Measurements from ENCODE around the gene TEX11.
"Not testable (repeated sequence)": the region's sequence is repeated elsewhere in the genome, so short reads cannot be mapped to it uniquely, and the experiment has no call there.

Gene TEX11

GRCh38 chrX:70908541-70908940 lies at the start of gene TEX11:
TSS of gene TEX11 (minus strand) at chrX:70908711. CDS start at chrX:70907789, 922 bp downstream.
- DNase-seq: no peak

GRCh38 chrX:70954871-70955270 lies 46.4 kb upstream of the TEX11 start:
- no peak for DNase-seq

DNA sequence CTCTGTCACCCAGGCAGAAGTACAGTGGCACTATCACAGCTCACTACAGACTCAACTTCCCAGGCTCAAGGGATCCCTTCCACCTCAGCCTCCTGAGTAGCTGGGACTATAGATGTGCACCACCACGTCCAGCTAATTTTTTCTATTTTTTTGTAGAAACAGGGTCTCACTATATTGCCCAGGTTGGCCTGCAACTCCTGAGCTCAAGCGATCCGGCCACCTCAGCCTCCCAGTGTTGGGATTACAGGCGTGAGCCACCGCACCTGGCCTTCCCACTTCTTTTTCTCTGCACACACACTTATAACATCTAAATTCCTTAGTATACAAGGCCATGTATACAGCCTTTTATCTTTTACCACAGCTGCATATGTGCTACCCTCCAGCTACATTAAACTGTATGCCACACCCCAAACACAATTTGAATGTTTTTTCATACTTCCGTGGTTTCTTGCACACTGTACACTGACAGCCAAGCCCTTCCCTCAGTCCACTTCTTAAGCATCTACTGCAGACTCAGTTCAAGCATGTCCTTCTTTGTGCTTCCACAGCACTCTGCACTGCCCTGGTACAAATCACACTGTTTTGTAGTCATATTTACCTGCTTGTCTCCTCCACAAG lies 15.9 kb upstream of the TEX11 start:
- no peak for DNase-seq

GRCh38 chrX:70922774-70923473 lies 14.4 kb upstream of the TEX11 start:
- no peak for DNase-seq

DNA sequence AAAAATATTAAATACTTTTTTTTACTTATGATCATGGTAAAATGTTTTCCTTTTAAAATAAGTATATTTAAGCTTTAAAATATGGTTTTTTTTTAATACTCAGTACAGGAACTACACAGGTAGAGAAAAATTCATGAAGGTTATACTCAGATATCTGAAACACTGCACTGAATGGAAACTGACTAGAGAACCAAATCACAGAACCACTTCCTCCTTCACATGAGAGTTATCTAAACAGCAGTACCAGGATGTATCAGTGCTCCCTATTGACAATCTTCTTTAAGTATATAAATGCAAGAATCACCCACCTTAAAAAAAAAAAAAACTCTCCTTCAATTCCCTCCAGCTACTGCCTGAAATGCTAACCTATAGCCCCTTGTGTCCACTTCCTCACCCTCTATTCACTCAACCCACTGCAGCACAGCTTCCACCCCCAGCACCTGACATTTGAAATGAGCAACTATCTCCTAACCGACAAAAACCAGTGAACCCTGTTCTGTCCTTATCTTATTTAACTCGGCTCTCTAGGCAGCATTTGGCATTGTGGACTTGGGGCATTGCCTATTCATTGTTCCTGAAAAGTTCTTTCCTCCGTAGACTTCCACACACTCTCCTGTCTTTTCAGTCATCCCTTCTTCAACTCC lies 13.3 kb upstream of the TEX11 start:
- DNase-seq: no peak

- DNase-seq: no peak
These were observed 8.2 kb upstream of the TEX11 start for GRCh38 chrX:70916754-70917153.

- DNase-seq: no peak
These were observed 611 bp downstream of the TEX11 start for GRCh38 chrX:70907900-70908299.

- no peak for DNase-seq
These were observed 7.0 kb downstream of the TEX11 start for GRCh38 chrX:70901465-70901864.

DNA sequence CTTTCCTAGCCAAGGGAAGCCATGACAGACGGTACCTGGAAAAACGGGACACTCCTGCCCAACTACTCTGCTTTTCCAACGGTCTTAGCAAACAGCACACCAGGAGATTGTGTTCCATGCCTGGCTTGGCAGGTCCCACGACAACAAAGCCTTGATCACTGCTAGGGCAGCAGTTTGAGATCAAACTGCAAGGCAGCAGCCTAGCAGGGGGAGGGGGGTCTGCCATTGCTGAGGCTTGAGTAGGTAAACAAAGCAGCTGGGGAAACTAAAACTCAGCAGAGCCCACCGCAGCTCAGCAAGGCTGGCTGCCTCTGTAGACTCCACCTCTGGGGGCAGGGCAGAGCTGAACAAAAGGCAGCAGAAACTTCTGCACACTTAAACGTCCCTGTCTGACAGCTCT lies 18.1 kb downstream of the TEX11 start:
- DNase-seq: not testable (repeated sequence)

GRCh38 chrX:70878902-70879301 lies 29.6 kb downstream of the TEX11 start:
- DNase-seq: no peak

DNA sequence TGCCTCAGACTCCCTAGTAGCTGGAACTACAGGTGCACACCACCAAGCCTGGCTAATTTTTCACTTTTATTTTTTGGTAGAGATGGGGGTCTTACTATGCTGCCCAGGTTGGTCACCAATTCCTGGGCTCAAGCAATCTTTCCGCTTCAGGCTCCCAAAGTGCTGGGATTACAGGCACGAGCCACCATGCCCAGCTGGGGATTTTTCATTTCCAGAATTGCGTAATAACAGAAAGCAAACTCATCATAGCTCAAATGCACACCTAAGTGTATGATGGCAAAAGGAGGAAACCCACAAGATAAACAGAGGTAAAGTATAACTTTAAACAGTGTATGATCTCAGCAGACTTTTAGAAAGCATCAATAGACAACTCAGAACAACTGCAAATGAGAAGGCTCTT lies 56.2 kb downstream of the TEX11 start:
- no peak for DNase-seq

GRCh38 chrX:70844081-70844480 lies 64.4 kb downstream of the TEX11 start:
- not testable (repeated sequence) for DNase-seq

DNA sequence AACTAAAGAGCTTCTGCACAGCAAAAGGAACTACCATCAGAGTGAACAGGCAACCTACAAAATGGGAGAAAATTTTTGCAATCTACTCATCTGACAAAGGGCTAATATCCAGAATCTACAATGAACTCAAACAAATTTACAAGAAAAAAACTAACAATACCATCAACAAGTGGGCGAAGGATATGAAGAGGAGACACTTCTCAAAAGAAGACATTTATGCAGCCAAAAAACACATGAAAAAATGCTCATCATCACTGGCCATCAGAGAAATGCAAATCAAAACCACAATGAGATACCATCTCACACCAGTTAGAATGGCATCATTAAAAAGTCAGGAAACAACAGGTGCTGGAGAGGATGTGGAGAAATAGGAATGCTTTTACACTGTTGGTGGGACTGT lies 64.9 kb downstream of the TEX11 start:
- not testable (repeated sequence) for DNase-seq

GRCh38 chrX:70834589-70834988 lies 73.9 kb downstream of the TEX11 start:
- DNase-seq: no peak

GRCh38 chrX:70826715-70827114 lies 81.8 kb downstream of the TEX11 start:
- no peak for DNase-seq

GRCh38 chrX:70825366-70825765 lies 83.1 kb downstream of the TEX11 start:
- DNase-seq: no peak

DNA sequence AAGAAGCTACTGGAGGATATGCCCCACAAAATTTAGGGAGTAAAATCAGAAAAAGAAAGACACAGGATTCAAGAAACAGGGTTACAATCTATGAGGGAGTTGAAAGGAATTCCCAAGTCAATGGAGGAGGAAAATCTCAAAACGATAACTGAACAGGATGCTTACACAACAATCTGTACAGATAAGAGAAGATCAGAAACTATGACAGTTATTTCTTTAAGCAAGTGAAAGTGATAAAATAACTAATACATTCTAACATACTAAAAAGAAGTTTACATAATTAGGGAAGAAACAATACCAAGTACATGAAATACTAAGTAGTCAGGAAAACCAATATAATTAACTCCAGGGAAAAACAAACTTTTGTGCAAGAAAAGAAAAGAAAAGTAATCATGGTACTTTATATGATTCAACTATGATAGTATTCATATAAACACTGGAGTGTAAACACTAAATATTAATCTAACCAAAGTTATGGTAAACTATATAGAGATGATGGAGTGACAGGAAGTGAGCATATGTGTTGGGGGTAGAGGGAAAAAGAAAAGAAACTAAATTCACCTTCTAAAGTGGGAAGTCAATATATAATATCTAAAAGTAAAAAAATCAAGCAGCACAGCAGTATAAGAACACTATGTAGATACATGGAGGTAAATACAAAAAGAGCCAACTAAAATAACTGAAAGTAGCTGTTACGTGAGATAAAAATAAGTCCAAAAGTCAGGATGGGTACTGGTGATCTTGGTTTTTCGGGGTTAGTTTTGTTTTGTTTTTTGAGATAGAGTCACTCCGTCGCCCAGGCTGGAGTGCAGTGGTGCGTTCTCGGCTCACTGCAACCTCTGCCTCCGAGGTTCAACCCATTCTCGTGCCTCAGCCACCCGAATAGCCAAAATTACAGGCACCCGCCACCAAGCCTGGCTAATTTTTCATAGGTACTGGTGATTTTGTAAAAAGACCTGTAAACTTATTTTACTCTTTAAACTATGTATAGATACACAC lies 99.3 kb downstream of the TEX11 start:
- no peak for DNase-seq

DNA sequence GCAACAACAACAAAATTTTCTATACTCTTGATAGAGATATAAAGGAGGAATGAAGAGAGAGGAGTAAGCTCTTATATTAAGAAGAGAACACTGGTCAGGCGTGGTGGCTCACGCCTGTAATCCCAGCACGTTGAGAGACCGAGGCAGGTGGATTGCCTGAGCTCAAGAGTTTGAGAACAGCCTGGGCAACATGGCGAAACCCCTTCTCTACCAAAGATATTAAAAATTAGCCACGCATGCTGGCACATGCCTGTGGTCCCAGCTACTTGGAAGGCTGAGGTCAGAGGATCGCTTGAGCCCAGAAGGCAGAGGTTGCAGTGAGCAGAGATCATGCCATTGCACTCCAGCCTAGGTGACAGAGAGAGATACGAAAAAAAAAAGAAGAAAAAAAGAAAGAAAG lies 102.4 kb downstream of the TEX11 start:
- no peak for DNase-seq

- DNase-seq: not testable (repeated sequence)
These were observed 111.8 kb downstream of the TEX11 start for GRCh38 chrX:70796742-70797141.

DNA sequence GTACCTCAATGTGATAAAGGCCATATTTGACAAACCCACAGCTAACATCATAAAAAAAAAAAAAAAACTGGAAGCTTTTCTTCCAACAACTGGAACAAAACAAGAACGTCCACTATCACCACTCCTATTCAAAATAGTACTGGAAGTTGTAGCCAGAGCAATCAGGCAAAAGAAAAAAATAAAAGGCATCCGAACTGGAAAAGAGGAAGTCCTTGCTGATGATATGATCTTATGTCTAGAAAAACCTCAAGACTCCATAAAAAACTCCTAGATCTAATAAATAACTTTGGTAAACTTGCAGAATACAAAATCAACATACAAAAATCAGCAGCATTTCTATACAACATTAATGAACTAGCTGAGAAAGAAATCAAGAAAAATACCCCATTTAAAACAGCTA lies 134.3 kb downstream of the TEX11 start:
- DNase-seq: no peak

- no peak for DNase-seq
These were observed 138.8 kb downstream of the TEX11 start for GRCh38 chrX:70769659-70770227.

GRCh38 chrX:70762285-70762684 lies 146.2 kb downstream of the TEX11 start:
- no peak for DNase-seq

DNA sequence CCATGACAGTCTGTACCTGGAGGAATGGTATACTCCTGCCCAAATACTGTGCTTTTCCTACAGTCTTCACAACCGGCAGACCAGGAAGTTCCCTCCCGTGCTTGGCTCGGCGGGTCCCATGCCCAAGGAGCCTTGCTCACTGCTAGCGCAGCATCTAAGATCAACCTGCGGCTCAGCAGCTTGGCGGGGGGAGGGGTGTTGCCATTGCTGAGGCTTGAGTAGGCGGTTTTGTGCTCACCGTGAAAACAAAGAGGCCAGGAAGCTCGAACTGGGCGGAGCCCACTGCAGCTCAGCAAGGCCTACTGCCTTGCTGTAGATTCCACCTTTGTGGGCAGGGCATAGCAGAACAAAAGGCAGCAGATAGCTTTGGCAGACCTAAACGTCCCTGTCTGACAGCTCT lies 152.7 kb downstream of the TEX11 start:
- DNase-seq: peak; percentile 23
